Calu3 (cell line): ENCODE results near the gene GABBR1. TPM values are rescaled to one million over a fixed set of nuclear protein-coding genes. Genes with fewer than 3 reads are reported as not detected.

Source experiments
- Bru-seq: library from RNA; stranded (reverse); fragments of 400-500 nt; gene quantifications from one replicate; lab custom pipeline; 2021; lab: Mats Ljungman, UMichigan
- BruChase-seq, 2 experiments: library from RNA; stranded (reverse); fragments of 400-500 nt; gene quantifications; one replicate each; lab custom pipeline; 2021; lab: Mats Ljungman, UMichigan
- BruUV-seq: library from RNA; stranded (reverse); fragments of 400-500 nt; replicated peaks from 2 replicates; lab custom pipeline; 2021; lab: Mats Ljungman, UMichigan
- CTCF ChIA-PET: fragments of 300-600 bp; sonication (Branson Sonifier 250); formaldehyde crosslinking; loops from one replicate; lab custom pipeline; 2022; ENCODE audit warnings: antibody characterized with exemption; lab: Charles Lee
- DNase-seq: peaks from one replicate; pipeline ENCODE4 v3.0.0; 2022
- H3K27ac Mint-ChIP-seq: one replicate; pipeline ENCODE4 v1.8.0; 2022; ENCODE audit warnings: mixed read lengths; ENCODE audit not compliant: unreplicated experiment
- H3K27me3 Mint-ChIP-seq: one replicate; pipeline ENCODE4 v1.8.0; 2022; ENCODE audit warnings: mixed read lengths; ENCODE audit not compliant: unreplicated experiment
- H3K36me3 Mint-ChIP-seq: one replicate; pipeline ENCODE4 v1.8.0; 2022; ENCODE audit warnings: mild to moderate bottlenecking, moderate library complexity, mixed read lengths; ENCODE audit not compliant: insufficient read depth, unreplicated experiment
- H3K4me1 Mint-ChIP-seq: one replicate; pipeline ENCODE4 v1.8.0; 2022; ENCODE audit warnings: mild to moderate bottlenecking, low read depth, mixed read lengths; ENCODE audit not compliant: unreplicated experiment
- H3K4me3 Mint-ChIP-seq: one replicate; pipeline ENCODE4 v1.8.0; 2022; ENCODE audit warnings: mild to moderate bottlenecking, low read depth, moderate library complexity, mixed read lengths; ENCODE audit not compliant: unreplicated experiment
- H3K9me3 Mint-ChIP-seq: one replicate; pipeline ENCODE4 v1.8.0; 2022; ENCODE audit warnings: low read depth, mixed read lengths; ENCODE audit not compliant: unreplicated experiment
- intact Hi-C: fragments of 100-400 bp; cut with micrococcal nuclease; formaldehyde crosslinking; loops from one replicate; pipeline ENCODE4 v1.10.0; 2022; ENCODE audit not compliant: unreplicated experiment
- long read RNA-seq: library from polyadenylated mRNA; stranded (forward); transcript quantifications from one replicate; pipeline ENCODE4 v2.0.0, GENCODE V29; 2022
- total RNA-seq: library from RNA; stranded (reverse); gene quantifications from 2 replicates; pipeline ENCODE4 v1.2.3, GENCODE V29; 2022
- TF ChIP-seq, protein P1 (sequence below): fragments of 200-600 bp; IDR thresholded peaks from one replicate; pipeline ENCODE4 v1.8.0; 2022; ENCODE audit warnings: antibody characterized with exemption; ENCODE audit not compliant: unreplicated experiment

GABBR1 gene
- total RNA-seq, result 35.3 and 42.2 TPM in 2 replicates
- Bru-seq, nascent RNA, result percentile 44 among the genes with signal in this experiment
- percentile 67 among the genes with signal in this experiment for BruChase-seq, experiment 1, labeled RNA remaining after a 6-hour chase
- percentile 68 among the genes with signal in this experiment for BruChase-seq, experiment 2, labeled RNA remaining after a 2-hour chase
- long read RNA-seq, partial matches to known transcripts, result 2 of 6 reads
- long read RNA-seq, other reads (novel, unspliced or antisense), result 4 of 6 reads

DNA sequence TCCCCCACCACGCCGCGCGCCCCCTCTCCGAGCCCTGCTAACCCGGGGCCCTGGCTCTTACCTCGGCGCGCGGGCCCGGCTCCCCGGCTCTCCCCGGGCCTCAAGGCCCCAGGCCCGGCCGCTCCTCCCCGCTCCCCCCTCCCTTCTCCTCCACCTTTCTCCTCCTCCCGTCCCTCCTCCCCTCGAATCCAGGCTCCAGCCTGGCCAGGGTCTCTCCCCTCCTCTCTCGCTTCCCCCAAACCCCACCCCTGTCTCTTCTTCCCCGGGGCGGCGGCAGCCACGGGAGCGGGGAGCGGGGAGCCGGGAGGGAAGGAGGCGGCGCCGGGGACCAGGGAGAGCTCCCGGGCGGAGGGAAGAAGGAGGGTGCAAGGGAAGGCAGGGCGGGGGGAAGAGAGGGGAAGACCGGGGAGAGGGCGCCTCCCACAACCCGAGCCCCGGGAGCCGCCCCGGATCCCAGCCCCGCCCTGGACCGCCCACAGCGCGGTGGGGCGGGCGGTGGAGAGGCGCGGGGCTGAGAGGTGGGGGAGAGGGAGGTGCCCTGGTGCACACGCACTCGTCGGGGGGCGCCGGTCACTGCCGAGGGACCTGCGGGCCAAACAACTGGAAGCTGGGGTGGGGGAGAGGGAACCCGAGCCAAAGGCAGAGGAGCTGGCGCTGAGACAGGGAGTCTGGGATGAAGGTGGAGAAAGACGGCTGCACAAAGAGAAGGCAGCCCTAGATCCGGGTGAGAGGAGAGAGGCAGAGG is at the start of gene GABBR1:
TSS of gene GABBR1 (minus strand) at position 395 of the 745 bp plus-strand sequence. CDS start 798 bp downstream, outside the sequence.
- Mint-ChIP-seq H3K9me3 (no peaks in the 10 kb centered on the region), H3K27ac (peak within 1 kb of the TSS; percentile 9), H3K27me3 (peaks cover 15% of the 10 kb centered on the region), H3K36me3 (peaks cover 30% of the 10 kb centered on the region), H3K4me3 (peak within 1 kb of the TSS; percentile 73), H3K4me1 (peaks cover 34% of the 10 kb centered on the region)
- CTCF ChIA-PET, result interaction anchor here (0.6 to 2.0 kb wide), 8 partner anchors 9 to 599 kb away, joined by 3 to 19 read pairs (median 4); partner anchors contain the start of gene OR12D1
- no TSS peak for BruUV-seq
- TF ChIP-seq, protein P1, sequence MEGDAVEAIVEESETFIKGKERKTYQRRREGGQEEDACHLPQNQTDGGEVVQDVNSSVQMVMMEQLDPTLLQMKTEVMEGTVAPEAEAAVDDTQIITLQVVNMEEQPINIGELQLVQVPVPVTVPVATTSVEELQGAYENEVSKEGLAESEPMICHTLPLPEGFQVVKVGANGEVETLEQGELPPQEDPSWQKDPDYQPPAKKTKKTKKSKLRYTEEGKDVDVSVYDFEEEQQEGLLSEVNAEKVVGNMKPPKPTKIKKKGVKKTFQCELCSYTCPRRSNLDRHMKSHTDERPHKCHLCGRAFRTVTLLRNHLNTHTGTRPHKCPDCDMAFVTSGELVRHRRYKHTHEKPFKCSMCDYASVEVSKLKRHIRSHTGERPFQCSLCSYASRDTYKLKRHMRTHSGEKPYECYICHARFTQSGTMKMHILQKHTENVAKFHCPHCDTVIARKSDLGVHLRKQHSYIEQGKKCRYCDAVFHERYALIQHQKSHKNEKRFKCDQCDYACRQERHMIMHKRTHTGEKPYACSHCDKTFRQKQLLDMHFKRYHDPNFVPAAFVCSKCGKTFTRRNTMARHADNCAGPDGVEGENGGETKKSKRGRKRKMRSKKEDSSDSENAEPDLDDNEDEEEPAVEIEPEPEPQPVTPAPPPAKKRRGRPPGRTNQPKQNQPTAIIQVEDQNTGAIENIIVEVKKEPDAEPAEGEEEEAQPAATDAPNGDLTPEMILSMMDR, result no peak
- intact Hi-C loops, result no loop called here
- DNase-seq, result peak; percentile 90

DNA sequence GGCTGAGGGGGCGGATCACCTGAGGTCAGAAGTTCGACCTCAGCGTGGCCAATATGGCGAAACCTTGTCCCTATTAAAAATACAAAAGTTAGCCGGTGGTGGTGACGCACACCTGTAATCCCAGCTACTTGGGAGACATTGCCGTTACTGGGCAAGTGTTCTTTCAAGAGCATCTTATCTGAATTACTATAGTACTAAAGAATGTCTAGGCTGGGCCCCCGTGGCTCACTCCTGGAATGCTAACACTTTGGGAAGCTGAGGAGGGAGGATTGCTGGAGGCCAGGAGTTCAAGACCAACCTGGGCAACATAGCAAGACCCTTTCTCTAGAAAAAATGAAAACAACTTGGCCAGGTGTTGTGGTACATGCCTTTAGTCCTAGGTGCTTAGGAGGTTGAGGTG is 48.8 kb upstream of the GABBR1 start:
- Mint-ChIP-seq H3K27me3 (no peaks in the 10 kb centered on the region), H3K36me3 (peaks cover 5% of the 10 kb centered on the region), H3K4me3 (no peak overlapping the region), H3K9me3 (no peaks in the 10 kb centered on the region), H3K27ac (no peak overlapping the region), H3K4me1 (peaks cover 21% of the 10 kb centered on the region)
- BruUV-seq, result no TSS peak
- DNase-seq, result no peak
- TF ChIP-seq, protein P1, result no peak
- CTCF ChIA-PET, result interaction anchor here (0.7 kb wide), 1 partner anchor 28 kb away, joined by 3 read pairs; no protein-coding TSS in a partner anchor
- intact Hi-C loops, result no loop called here

DNA sequence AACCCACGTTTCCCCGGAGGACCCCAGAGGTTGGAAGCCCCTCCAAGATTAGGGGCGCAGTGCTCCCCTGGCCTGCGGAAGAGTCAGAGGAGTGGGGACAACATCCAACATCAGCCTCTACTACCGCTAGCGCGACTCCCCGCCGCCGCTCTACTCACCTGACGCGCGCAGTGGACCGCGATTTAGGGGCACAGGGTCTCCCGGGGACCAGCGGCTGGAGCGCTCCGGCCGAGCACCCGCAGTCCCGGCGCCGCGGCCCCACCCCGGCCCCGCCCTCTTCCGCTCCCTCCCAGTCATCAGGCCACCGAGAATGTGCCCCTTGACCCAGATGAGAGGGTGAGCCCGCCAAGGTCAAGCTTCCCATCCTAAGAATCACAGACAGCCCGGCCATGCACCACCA is 47.9 kb upstream of the GABBR1 start, which contains the start of gene ZFP57:
TSS of gene ZFP57 (minus strand) at position 249 of the 400 bp plus-strand sequence. CDS start 4,149 bp downstream, outside the sequence.
- H3K36me3 Mint-ChIP-seq, result peaks cover 5% of the 10 kb centered on the region
- CTCF ChIA-PET, result no interaction called here
- H3K4me3 Mint-ChIP-seq, result no peak within 1 kb of the TSS
- TF ChIP-seq, protein P1, result no peak
- no peak for DNase-seq
- peaks cover 30% of the 10 kb centered on the region for H3K4me1 Mint-ChIP-seq
- no peaks in the 10 kb centered on the region for H3K9me3 Mint-ChIP-seq
- BruUV-seq, result no TSS peak
- intact Hi-C loops, result no loop called here
- H3K27me3 Mint-ChIP-seq, result no peaks in the 10 kb centered on the region
- no peak within 1 kb of the TSS for H3K27ac Mint-ChIP-seq

DNA sequence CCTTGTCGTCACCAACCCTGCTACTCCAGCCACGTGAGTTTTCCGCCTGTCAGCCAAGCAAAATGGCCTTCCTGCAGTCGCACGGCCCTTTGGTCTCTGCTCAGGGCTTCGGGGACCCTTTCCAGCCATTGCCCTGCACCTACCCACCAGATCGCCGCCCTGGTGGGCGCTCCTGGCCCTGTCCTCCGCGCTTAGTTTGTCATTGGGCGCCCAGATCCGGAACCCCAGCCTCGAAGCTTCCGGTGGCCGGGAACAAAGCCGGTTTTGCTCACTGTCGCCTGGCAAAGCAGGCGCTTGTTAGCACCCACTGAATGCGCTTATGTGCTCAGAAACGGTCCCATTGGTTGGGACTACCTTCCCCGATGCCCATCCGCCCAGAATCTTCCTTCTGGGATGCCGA is 47.4 kb upstream of the GABBR1 start:
- H3K36me3 Mint-ChIP-seq, result peaks cover 5% of the 10 kb centered on the region
- TF ChIP-seq, protein P1, result no peak

More for the DNA sequence above, 47.4 kb upstream of the GABBR1 start:
- Mint-ChIP-seq H3K9me3 (no peaks in the 10 kb centered on the region), H3K4me1 (peaks cover 34% of the 10 kb centered on the region), H3K27ac (no peak overlapping the region), H3K4me3 (no peak overlapping the region), H3K27me3 (no peaks in the 10 kb centered on the region)
- DNase-seq, result no peak
- intact Hi-C loops, result no loop called here
- CTCF ChIA-PET, result no interaction called here
- no TSS peak for BruUV-seq
